Measurements from ENCODE around the gene ATP8B1. TPM values are rescaled to one million over a fixed set of nuclear protein-coding genes. Genes with fewer than 3 reads are reported as not detected.
"Not testable (repeated sequence)": the region's sequence is repeated elsewhere in the genome, so short reads cannot be mapped to it uniquely, and the experiment has no call there.

ATP8B1 gene
- total RNA-seq, 1 donor from 2014 or later, result 66.7 TPM

DNA sequence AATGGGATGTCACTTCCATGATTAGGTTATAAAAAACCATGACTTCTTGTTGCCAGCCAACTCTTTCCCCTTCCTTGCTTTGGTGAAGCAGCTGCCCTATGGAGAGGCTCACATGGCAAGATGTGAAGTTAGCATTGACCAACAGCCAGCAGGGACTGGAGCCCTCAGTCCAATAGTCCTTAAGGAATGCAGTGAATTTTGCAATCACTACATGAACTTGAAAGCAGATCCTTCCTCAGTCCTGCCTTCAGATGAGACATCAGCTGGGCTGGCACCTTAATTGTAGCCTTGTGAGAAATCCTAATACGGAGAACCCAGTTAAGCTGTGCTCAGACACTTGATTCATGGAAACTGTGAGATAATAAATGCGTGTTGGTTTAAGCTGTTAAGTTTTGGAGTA is 61.8 kb downstream of the ATP8B1 start:
- no peak overlapping the region for H3K27ac Mint-ChIP-seq (ENCODE audit: unreplicated experiment)
- H3K36me3 Mint-ChIP-seq (ENCODE audit: low read depth, unreplicated experiment), result peaks cover 16% of the 10 kb centered on the region
- TF ChIP-seq, protein P1, sequence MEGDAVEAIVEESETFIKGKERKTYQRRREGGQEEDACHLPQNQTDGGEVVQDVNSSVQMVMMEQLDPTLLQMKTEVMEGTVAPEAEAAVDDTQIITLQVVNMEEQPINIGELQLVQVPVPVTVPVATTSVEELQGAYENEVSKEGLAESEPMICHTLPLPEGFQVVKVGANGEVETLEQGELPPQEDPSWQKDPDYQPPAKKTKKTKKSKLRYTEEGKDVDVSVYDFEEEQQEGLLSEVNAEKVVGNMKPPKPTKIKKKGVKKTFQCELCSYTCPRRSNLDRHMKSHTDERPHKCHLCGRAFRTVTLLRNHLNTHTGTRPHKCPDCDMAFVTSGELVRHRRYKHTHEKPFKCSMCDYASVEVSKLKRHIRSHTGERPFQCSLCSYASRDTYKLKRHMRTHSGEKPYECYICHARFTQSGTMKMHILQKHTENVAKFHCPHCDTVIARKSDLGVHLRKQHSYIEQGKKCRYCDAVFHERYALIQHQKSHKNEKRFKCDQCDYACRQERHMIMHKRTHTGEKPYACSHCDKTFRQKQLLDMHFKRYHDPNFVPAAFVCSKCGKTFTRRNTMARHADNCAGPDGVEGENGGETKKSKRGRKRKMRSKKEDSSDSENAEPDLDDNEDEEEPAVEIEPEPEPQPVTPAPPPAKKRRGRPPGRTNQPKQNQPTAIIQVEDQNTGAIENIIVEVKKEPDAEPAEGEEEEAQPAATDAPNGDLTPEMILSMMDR (IDR thresholded peaks at IDR 0.05; ENCODE audit: unreplicated experiment), result no peak
- H3K4me1 Mint-ChIP-seq (ENCODE audit: unreplicated experiment), result peaks cover 22% of the 10 kb centered on the region
- H3K4me3 Mint-ChIP-seq (ENCODE audit: unreplicated experiment), result no peak overlapping the region
- DNase-seq (ENCODE audit: low spot score), result no peak
- H3K9me3 Mint-ChIP-seq (ENCODE audit: unreplicated experiment), result no peaks in the 10 kb centered on the region
- peaks cover 5% of the 10 kb centered on the region for H3K27me3 Mint-ChIP-seq (ENCODE audit: unreplicated experiment)

DNA sequence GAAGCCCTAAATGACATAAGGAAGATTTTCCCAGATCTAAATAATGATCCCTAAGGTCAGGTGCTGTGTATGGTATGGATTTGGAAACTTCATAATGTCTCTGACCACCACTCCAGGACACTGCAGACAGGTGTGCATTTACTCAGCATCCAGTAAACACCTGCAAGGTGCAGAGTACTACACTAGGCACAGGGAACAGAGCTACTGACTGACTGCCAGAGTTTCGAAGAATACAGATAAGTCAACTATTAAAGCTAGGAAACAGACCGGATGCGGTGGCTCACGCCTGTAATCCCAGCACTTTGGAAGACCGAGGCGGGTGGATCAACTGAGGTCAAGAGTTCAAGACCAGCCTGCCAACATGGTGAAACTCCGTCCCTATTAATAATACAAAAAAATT is 65.0 kb downstream of the ATP8B1 start:
- TF ChIP-seq, protein P1 (IDR thresholded peaks at IDR 0.05; ENCODE audit: unreplicated experiment), result no peak
- Mint-ChIP-seq H3K27ac (ENCODE audit: unreplicated experiment) (no peak overlapping the region), H3K36me3 (ENCODE audit: low read depth, unreplicated experiment) (peaks cover 20% of the 10 kb centered on the region), H3K4me1 (ENCODE audit: unreplicated experiment) (peaks cover 14% of the 10 kb centered on the region), H3K4me3 (ENCODE audit: unreplicated experiment) (no peak overlapping the region), H3K9me3 (ENCODE audit: unreplicated experiment) (no peaks in the 10 kb centered on the region), H3K27me3 (ENCODE audit: unreplicated experiment) (peaks cover 2% of the 10 kb centered on the region)
- no peak for DNase-seq (ENCODE audit: low spot score)

DNA sequence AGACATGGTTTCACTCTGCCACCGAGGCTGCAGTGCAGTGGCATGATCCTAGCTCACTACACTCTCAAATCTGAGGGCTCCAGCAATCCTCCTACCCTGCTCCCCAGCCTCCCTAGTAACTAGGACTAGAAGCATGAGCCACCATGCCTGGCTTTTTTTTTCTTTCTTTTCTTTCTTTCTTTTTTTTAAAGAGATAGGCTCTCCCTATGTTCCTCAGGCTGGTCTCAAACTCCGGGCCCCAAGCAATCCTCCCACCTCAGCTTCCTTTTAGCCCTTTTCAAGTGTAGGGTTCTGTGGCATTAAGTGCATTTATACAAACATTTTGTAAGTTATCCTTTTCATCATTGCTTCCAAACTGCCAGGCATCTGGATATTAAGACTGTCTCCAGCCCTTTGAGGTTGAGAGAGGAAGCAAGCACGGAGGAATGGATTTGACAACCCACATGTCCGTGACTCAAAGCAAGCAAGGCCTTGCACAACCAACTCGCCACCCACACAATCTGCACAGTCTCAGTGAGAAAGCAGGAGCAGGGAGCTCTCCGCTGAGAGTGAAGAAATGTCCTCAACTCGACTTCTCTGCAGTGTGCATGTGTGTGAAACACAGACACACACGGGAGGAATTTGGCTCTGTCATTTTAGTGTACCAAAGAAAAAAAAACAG is 65.6 kb downstream of the ATP8B1 start:
- TF ChIP-seq, protein P1 (IDR thresholded peaks at IDR 0.05; ENCODE audit: unreplicated experiment), result no peak
- Mint-ChIP-seq H3K36me3 (ENCODE audit: low read depth, unreplicated experiment) (peaks cover 19% of the 10 kb centered on the region), H3K27ac (ENCODE audit: unreplicated experiment) (peak overlapping the region; percentile 24), H3K9me3 (ENCODE audit: unreplicated experiment) (no peaks in the 10 kb centered on the region), H3K4me3 (ENCODE audit: unreplicated experiment) (no peak overlapping the region), H3K27me3 (ENCODE audit: unreplicated experiment) (peaks cover 2% of the 10 kb centered on the region), H3K4me1 (ENCODE audit: unreplicated experiment) (peaks cover 13% of the 10 kb centered on the region)
- DNase-seq (ENCODE audit: low spot score), result no peak

DNA sequence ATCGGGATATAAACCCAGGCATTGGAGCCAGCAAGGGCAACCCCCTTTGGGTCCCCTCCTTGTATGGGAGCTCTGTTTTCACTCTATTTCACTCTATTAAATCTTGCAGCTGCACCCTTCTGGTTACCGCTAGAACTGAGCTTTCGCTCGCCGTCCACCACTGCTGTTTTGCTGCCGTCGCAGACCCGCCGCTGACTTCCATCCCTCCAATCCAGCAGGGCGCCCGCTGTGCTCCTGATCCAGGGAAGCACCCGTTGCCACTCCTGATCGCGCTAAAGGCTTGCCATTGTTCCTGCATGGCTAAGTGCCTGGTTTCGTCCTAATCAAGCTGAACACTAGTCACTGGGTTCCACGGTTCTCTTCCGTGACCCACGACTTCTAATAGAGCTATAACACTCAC is 68.1 kb downstream of the ATP8B1 start:
- H3K36me3 Mint-ChIP-seq (ENCODE audit: low read depth, unreplicated experiment), result peaks cover 25% of the 10 kb centered on the region
- not testable (repeated sequence) for H3K9me3 Mint-ChIP-seq (ENCODE audit: unreplicated experiment); DNase-seq (ENCODE audit: low spot score); H3K4me3 Mint-ChIP-seq (ENCODE audit: unreplicated experiment); H3K27me3 Mint-ChIP-seq (ENCODE audit: unreplicated experiment); H3K27ac Mint-ChIP-seq (ENCODE audit: unreplicated experiment)
- H3K4me1 Mint-ChIP-seq (ENCODE audit: unreplicated experiment), result peaks cover 22% of the 10 kb centered on the region

DNA sequence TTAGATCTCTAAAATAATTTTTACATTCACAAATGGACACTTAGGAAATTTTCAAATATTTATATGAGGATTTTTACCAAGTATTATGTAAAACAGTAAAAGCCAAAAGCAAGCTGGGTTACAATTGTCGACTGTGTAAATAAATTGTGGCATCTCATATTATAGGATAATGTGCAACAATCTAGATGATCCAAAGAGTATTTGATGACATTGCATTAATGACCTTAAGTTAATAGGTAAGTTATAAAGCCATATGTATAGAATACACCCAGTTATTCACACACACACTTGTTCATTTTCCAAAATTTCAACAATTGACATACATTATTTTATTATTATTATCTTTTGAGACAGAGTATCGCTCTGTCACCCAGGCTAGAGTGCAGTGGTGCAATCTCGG is 69.3 kb downstream of the ATP8B1 start:
- DNase-seq (ENCODE audit: low spot score), result no peak
- Mint-ChIP-seq H3K27me3 (ENCODE audit: unreplicated experiment) (peaks cover 2% of the 10 kb centered on the region), H3K9me3 (ENCODE audit: unreplicated experiment) (no peaks in the 10 kb centered on the region), H3K36me3 (ENCODE audit: low read depth, unreplicated experiment) (peaks cover 24% of the 10 kb centered on the region), H3K4me3 (ENCODE audit: unreplicated experiment) (no peak overlapping the region), H3K27ac (ENCODE audit: unreplicated experiment) (no peak overlapping the region), H3K4me1 (ENCODE audit: unreplicated experiment) (peaks cover 28% of the 10 kb centered on the region)
- TF ChIP-seq, protein P1 (IDR thresholded peaks at IDR 0.05; ENCODE audit: unreplicated experiment), result no peak
